Measurements from ENCODE around the gene TARS2.

- TF ChIP-seq POLR2A (IDR thresholded peaks at IDR 0.05; ENCODE audit: extremely low read depth, insufficient read length) (no peak), CTCF (IDR thresholded peaks at IDR 0.05; ENCODE audit: low read depth, low read length) (no peak), MAX (IDR thresholded peaks at IDR 0.05; ENCODE audit: low read depth, low read length) (no peak), MYC (IDR thresholded peaks at IDR 0.05; ENCODE audit: low read depth, low read length) (no peak)
Measured at GRCh38 chr1:150529017-150529416, 41.8 kb downstream of the TARS2 start.

Measured in NB4 (cell line).